Activated B cell treated with CpG ODN at 0.5 μM for 24 hours (primary cell): ENCODE results near the gene KCNF1. TPM values are rescaled to one million over a fixed set of nuclear protein-coding genes. Genes with fewer than 3 reads are reported as not detected.

Experiments
- ATAC-seq: fragments of 200-7000 bp; cut with Tn5 transposase; one replicate; pipeline ENCODE4 v1.10.0; 2021; ENCODE audit warnings: low read depth, mild to moderate bottlenecking, moderate library complexity
- CTCF ChIA-PET: fragments of 350-600 bp; sonication (Branson Sonifier 250); formaldehyde crosslinking; loops from one replicate; lab custom pipeline; 2021; ENCODE audit warnings: antibody characterized with exemption; lab: Charles Lee
- POLR2A ChIA-PET: fragments of 350-600 bp; sonication (Branson Sonifier 250); formaldehyde crosslinking; loops from one replicate; lab custom pipeline; 2021; ENCODE audit warnings: antibody characterized with exemption; lab: Charles Lee
- DNase-seq: peaks from one replicate; pipeline ENCODE4 v3.0.0; 2022
- H3K27ac Mint-ChIP-seq: one replicate; pipeline ENCODE4 v1.8.0; 2020; ENCODE audit warnings: mixed read lengths
- H3K27me3 Mint-ChIP-seq: one replicate; pipeline ENCODE4 v1.8.0; 2021; ENCODE audit warnings: mixed read lengths
- H3K36me3 Mint-ChIP-seq: one replicate; pipeline ENCODE4 v1.8.0; 2021; ENCODE audit warnings: low read depth, mixed read lengths
- H3K4me1 Mint-ChIP-seq: one replicate; pipeline ENCODE4 v1.8.0; 2021; ENCODE audit warnings: mixed read lengths
- H3K4me3 Mint-ChIP-seq: one replicate; pipeline ENCODE4 v1.8.0; 2020; ENCODE audit warnings: mild to moderate bottlenecking, mixed read lengths
- H3K9me3 Mint-ChIP-seq: one replicate; pipeline ENCODE4 v1.8.0; 2020; ENCODE audit warnings: mixed read lengths
- intact Hi-C: fragments of 100-400 bp; cut with micrococcal nuclease; formaldehyde crosslinking; loops from one replicate; pipeline ENCODE4 v1.15.1; 2024
- total RNA-seq: library from RNA; stranded (reverse); gene quantifications from 2 replicates; pipeline ENCODE4 v1.2.3, GENCODE V29; 2022
- TF ChIP-seq, protein P1 (sequence below): fragments of 200-600 bp; IDR thresholded peaks from one replicate; pipeline ENCODE4 v1.8.0; 2022; ENCODE audit warnings: antibody characterized with exemption, mild to moderate bottlenecking

Gene KCNF1
- total RNA-seq, 1 donor from 2014 or later = not detected

DNA sequence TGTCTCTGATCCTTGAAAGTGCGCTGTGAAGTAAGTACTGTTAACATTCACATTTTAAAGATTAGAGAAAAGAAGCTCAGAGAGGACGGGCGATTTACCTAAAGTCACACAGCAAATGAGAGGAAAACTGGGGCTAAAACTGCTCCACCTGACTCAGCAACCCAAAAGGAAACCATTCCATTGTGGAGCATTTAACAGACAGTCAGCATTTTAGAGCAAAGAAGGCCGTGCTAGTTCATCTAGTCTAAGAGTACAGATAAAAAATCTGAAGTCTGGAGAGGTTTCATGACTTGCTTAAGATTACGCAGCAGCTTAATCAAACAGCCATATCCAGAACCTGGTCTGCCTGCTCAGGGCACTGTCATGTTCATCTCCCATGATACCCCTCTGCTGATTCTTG lies 19.9 kb upstream of the KCNF1 start:
- TF ChIP-seq, protein P1, sequence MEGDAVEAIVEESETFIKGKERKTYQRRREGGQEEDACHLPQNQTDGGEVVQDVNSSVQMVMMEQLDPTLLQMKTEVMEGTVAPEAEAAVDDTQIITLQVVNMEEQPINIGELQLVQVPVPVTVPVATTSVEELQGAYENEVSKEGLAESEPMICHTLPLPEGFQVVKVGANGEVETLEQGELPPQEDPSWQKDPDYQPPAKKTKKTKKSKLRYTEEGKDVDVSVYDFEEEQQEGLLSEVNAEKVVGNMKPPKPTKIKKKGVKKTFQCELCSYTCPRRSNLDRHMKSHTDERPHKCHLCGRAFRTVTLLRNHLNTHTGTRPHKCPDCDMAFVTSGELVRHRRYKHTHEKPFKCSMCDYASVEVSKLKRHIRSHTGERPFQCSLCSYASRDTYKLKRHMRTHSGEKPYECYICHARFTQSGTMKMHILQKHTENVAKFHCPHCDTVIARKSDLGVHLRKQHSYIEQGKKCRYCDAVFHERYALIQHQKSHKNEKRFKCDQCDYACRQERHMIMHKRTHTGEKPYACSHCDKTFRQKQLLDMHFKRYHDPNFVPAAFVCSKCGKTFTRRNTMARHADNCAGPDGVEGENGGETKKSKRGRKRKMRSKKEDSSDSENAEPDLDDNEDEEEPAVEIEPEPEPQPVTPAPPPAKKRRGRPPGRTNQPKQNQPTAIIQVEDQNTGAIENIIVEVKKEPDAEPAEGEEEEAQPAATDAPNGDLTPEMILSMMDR = no peak
- H3K36me3 Mint-ChIP-seq = no peaks in the 10 kb centered on the region
- no peak for ATAC-seq
- no peak for DNase-seq
- H3K27ac Mint-ChIP-seq = no peak overlapping the region
- peaks cover 24% of the 10 kb centered on the region for H3K27me3 Mint-ChIP-seq
- POLR2A ChIA-PET = no interaction called here
- H3K4me1 Mint-ChIP-seq = no peaks in the 10 kb centered on the region
- CTCF ChIA-PET = no interaction called here
- H3K4me3 Mint-ChIP-seq = no peak overlapping the region
- H3K9me3 Mint-ChIP-seq = peaks cover 2% of the 10 kb centered on the region
- intact Hi-C loops = no loop called here

DNA sequence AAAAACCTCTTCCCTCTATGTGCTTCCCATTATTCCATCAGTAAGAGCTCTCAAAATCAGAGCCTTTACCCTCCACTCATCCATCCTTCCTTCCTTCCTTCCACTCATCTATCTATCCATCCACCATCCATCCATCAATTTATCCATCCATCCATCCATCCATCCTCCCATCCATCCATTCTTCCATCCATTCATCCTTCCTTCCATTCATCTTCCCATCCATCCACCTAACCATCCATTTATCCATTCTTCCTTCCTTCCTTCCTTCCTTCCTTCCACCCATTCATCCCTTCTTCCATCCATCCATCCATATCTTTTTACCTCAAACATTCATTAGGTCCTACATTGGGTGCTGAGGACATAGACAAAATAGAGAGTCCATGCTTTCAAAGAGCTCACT lies 19.4 kb upstream of the KCNF1 start:
- Mint-ChIP-seq H3K9me3 (peaks cover 2% of the 10 kb centered on the region), H3K27me3 (peaks cover 25% of the 10 kb centered on the region), H3K4me3 (no peak overlapping the region), H3K4me1 (no peaks in the 10 kb centered on the region), H3K36me3 (no peaks in the 10 kb centered on the region), H3K27ac (no peak overlapping the region)
- TF ChIP-seq, protein P1 = no peak
- ATAC-seq (no peak), DNase-seq (no peak)
- POLR2A ChIA-PET = no interaction called here
- intact Hi-C loops = no loop called here
- CTCF ChIA-PET = no interaction called here

DNA sequence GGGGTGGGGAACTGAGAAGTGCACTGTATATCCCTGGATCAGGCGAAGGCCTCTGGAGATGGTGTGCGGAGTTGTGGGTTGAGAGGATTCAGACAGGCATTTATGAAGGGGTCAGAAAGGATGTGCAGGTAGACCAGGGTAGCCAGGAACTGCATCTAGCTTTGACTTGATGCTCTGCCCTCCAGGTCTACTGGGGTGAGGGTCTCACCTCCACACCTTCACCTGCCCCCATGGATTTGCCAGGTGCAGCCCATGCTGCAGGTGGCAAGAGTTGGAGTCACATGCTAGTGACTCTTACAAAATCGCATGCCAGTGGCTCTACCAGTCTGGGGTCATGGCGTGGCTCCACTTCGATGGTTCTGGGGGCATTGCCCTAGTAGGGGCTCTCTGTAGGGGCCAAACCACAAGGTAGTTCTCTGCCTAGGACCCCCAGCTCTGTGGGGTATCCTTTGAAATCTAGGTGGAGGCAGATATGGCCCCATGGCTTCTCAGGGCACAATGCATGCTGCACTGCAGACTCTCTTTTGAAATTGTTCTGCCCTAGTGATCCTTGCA lies 18.9 kb upstream of the KCNF1 start:
- DNase-seq = no peak
- POLR2A ChIA-PET = no interaction called here
- Mint-ChIP-seq H3K36me3 (no peaks in the 10 kb centered on the region), H3K4me3 (no peak overlapping the region), H3K27ac (no peak overlapping the region), H3K9me3 (peaks cover 2% of the 10 kb centered on the region), H3K27me3 (peaks cover 22% of the 10 kb centered on the region), H3K4me1 (no peaks in the 10 kb centered on the region)
- CTCF ChIA-PET = no interaction called here
- TF ChIP-seq, protein P1 = no peak
- no peak for ATAC-seq
- intact Hi-C loops = no loop called here

DNA sequence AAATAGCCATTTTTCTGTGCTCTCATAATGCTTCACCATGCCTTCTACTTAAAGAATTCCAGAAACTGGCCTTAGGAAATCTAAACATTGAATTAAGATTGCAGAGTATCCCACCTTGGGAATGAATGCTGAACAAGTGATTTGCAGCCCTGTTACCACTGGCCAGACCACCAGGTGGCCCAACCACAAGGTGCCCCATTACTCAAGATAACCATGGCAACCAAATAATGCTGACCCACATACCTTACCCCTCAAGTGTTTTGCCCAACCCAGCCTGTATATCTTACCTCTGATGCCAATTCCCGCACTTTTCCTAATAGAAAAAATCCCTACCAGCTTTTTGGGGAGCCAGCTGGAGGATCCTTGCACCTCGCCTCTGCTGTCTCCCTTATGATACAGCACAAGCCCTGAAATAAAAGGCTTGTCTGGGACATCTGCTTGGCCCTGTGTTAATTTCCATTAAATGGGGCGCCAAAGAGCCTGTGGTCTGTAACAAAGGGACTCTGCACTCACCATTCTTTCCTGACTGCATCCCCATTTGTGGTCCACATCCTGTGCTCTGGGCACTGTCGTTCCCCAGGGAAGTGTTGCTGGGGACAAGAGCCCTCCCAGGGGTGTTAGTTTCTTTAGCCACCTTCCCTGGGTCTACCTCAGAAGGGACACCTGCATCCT lies 17.3 kb upstream of the KCNF1 start:
- Mint-ChIP-seq H3K9me3 (no peaks in the 10 kb centered on the region), H3K27ac (no peak overlapping the region), H3K27me3 (peaks cover 27% of the 10 kb centered on the region), H3K4me1 (no peaks in the 10 kb centered on the region), H3K4me3 (no peak overlapping the region), H3K36me3 (no peaks in the 10 kb centered on the region)
- DNase-seq (no peak), ATAC-seq (no peak)
- TF ChIP-seq, protein P1 = no peak
- POLR2A ChIA-PET = no interaction called here
- intact Hi-C loops = no loop called here
- CTCF ChIA-PET = no interaction called here

DNA sequence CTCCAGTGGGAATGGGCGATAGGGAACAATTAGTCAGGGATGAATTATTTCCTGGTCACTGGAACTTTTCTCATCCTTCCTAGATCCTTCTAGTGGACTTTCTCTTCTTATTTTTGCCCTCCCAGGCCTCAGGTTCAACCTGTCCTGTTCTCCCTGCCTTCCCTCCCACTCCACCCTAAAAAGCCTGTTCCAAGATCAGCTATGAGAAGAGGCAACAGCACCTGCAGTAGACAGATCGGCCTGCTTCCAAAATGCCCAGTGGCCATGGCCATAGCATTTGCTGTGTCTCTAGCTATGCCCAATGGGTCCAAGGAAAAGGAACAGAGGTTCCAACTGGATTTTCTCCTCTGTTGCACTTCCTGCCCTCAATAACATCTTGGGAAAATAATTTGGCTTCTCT lies 16.5 kb upstream of the KCNF1 start:
- H3K9me3 Mint-ChIP-seq = no peaks in the 10 kb centered on the region

More for the DNA sequence above, 16.5 kb upstream of the KCNF1 start:
- ATAC-seq (no peak), DNase-seq (no peak)
- TF ChIP-seq, protein P1 = no peak
- CTCF ChIA-PET = no interaction called here
- Mint-ChIP-seq H3K4me1 (no peaks in the 10 kb centered on the region), H3K27ac (no peak overlapping the region), H3K27me3 (peaks cover 30% of the 10 kb centered on the region), H3K4me3 (no peak overlapping the region), H3K36me3 (no peaks in the 10 kb centered on the region)
- POLR2A ChIA-PET = no interaction called here
- intact Hi-C loops = no loop called here
